ENCODE data around the gene SV2B.

SV2B gene

GRCh38 chr15:91196768-91197167, 96.7 kb downstream of the SV2B start:
- no peak overlapping the region for H3K27ac ChIP-seq
- no peak overlapping the region for H3K4me3 ChIP-seq (ENCODE audit: low read depth, low read length)
- no peaks in the 10 kb centered on the region for H3K27me3 ChIP-seq (ENCODE audit: insufficient read depth, low read depth, severe bottlenecking)
- H3K36me3 ChIP-seq, result no peaks in the 10 kb centered on the region
- no peaks in the 10 kb centered on the region for H3K9me3 ChIP-seq (ENCODE audit: severe bottlenecking)
- TF ChIP-seq, protein P1, sequence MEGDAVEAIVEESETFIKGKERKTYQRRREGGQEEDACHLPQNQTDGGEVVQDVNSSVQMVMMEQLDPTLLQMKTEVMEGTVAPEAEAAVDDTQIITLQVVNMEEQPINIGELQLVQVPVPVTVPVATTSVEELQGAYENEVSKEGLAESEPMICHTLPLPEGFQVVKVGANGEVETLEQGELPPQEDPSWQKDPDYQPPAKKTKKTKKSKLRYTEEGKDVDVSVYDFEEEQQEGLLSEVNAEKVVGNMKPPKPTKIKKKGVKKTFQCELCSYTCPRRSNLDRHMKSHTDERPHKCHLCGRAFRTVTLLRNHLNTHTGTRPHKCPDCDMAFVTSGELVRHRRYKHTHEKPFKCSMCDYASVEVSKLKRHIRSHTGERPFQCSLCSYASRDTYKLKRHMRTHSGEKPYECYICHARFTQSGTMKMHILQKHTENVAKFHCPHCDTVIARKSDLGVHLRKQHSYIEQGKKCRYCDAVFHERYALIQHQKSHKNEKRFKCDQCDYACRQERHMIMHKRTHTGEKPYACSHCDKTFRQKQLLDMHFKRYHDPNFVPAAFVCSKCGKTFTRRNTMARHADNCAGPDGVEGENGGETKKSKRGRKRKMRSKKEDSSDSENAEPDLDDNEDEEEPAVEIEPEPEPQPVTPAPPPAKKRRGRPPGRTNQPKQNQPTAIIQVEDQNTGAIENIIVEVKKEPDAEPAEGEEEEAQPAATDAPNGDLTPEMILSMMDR (IDR thresholded peaks at IDR 0.05; ENCODE audit: low read depth, low read length), result no peak
- no peak for DNase-seq

- Histone ChIP-seq H3K9me3 (ENCODE audit: severe bottlenecking) (no peaks in the 10 kb centered on the region), H3K4me3 (ENCODE audit: low read depth, low read length) (no peak overlapping the region), H3K36me3 (no peaks in the 10 kb centered on the region), H3K27me3 (ENCODE audit: insufficient read depth, low read depth, severe bottlenecking) (no peaks in the 10 kb centered on the region), H3K27ac (no peak overlapping the region)
- DNase-seq, result no peak
- TF ChIP-seq, protein P1 (IDR thresholded peaks at IDR 0.05; ENCODE audit: low read depth, low read length), result no peak
These were observed 99.5 kb downstream of the SV2B start for GRCh38 chr15:91199511-91199910.

GRCh38 chr15:91200101-91200754, 100.2 kb downstream of the SV2B start:
- H3K36me3 ChIP-seq, result no peaks in the 10 kb centered on the region

GRCh38 chr15:91202510-91203102, 102.5 kb downstream of the SV2B start:
- DNase-seq, result peak; percentile 39
- Histone ChIP-seq H3K36me3 (no peaks in the 10 kb centered on the region), H3K27ac (no peak overlapping the region), H3K27me3 (ENCODE audit: insufficient read depth, low read depth, severe bottlenecking) (no peaks in the 10 kb centered on the region), H3K4me3 (ENCODE audit: low read depth, low read length) (no peak overlapping the region), H3K9me3 (ENCODE audit: severe bottlenecking) (no peaks in the 10 kb centered on the region)
- TF ChIP-seq, protein P1 (IDR thresholded peaks at IDR 0.05; ENCODE audit: low read depth, low read length), result no peak

More at GRCh38 chr15:91200101-91200754, 100.2 kb downstream of the SV2B start:
- DNase-seq, result no peak
- TF ChIP-seq, protein P1 (IDR thresholded peaks at IDR 0.05; ENCODE audit: low read depth, low read length), result no peak
- Histone ChIP-seq H3K4me3 (ENCODE audit: low read depth, low read length) (no peak overlapping the region), H3K27ac (no peak overlapping the region), H3K27me3 (ENCODE audit: insufficient read depth, low read depth, severe bottlenecking) (no peaks in the 10 kb centered on the region), H3K9me3 (ENCODE audit: severe bottlenecking) (no peaks in the 10 kb centered on the region)

DNA sequence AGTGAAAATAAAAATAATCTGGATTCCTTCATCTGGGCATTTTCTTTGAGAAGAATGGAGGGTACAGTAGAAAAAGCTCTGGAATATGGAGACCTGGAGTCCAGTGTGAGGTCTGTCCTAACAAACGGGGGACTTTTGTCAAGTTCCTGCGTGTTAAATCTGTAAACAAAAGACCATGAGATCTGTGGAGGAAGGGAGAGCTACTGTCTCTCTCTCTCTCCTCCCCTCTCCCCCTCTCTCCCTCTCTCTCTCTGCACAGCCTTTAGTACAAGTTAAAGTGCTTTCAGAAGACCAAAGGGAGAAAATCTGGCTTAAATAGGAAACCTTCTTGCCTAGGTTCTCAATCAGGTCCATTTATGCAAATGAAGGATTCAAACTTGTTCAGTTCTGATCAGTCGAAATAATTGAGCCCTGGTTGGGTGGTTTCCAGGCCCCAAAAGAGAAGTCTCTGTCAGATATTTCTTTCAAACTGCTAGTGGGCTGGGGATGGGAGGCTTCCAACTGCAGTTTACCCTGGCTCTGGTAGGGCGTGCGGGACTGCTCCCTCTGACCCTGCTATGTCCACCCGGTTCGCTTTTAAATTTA, 103.7 kb downstream of the SV2B start:
- no peak overlapping the region for H3K4me3 ChIP-seq (ENCODE audit: low read depth, low read length)
- no peak overlapping the region for H3K27ac ChIP-seq
- no peaks in the 10 kb centered on the region for H3K9me3 ChIP-seq (ENCODE audit: severe bottlenecking)
- no peaks in the 10 kb centered on the region for H3K36me3 ChIP-seq
- DNase-seq, result no peak
- TF ChIP-seq, protein P1 (IDR thresholded peaks at IDR 0.05; ENCODE audit: low read depth, low read length), result no peak
- no peaks in the 10 kb centered on the region for H3K27me3 ChIP-seq (ENCODE audit: insufficient read depth, low read depth, severe bottlenecking)

Measured in WERI-Rb-1 (cell line).